ENCODE results near the gene CD34. TPM values are rescaled to one million over a fixed set of nuclear protein-coding genes. Genes with fewer than 3 reads are reported as not detected.
A peak's percentile ranks its signal among the peaks of the same experiment; 100 is the strongest.

The CD34 gene, protein sequence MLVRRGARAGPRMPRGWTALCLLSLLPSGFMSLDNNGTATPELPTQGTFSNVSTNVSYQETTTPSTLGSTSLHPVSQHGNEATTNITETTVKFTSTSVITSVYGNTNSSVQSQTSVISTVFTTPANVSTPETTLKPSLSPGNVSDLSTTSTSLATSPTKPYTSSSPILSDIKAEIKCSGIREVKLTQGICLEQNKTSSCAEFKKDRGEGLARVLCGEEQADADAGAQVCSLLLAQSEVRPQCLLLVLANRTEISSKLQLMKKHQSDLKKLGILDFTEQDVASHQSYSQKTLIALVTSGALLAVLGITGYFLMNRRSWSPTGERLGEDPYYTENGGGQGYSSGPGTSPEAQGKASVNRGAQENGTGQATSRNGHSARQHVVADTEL
- under 0.01 TPM in 1 of 2 replicates, not detected in the other for total RNA-seq

DNA sequence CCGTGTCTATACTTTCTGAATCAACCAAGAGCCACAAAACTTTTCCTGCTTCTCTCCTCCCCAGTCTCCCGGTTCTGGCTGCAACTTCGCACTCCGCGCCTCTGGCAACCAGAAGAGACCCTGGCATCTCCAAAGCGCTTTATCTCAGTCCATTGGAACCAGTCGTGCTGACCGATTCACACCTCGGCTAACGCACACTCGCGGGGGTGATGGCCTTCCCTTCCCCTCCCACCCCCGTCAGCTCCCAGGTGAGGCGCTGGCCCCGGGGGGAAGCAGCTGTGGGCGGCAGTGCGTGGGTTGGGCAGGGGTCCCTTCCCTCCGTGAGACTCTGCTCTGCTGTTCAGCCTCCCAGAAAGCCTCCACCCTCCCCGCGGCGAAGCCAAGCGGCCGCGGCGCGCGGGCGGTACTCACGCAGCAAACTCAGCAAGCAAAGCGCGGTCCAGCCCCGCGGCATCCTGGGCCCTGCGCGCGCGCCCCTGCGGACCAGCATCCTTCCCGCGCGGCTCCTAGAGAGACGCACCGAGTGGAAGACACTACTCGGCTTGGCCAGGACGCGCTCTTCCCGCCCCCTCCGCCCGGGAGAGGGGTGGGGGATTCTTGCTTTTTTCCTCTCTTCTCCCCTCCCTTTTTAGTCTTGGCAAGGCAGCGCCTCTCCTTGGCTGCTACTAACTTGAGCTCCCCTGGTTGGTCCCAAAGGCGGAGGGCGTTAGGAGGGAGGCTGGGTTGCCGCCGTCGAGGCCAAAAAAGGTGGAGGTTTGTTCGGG is at the start of gene CD34:
CD34 (minus strand) TSS at position 535 of the 764 bp plus-strand sequence; CDS start at position 490, 45 bp downstream.
- H3K4me3 ChIP-seq (ENCODE audit: low read depth, low read length): peak within 1 kb of the TSS; percentile 27
- TF ChIP-seq, protein P1, sequence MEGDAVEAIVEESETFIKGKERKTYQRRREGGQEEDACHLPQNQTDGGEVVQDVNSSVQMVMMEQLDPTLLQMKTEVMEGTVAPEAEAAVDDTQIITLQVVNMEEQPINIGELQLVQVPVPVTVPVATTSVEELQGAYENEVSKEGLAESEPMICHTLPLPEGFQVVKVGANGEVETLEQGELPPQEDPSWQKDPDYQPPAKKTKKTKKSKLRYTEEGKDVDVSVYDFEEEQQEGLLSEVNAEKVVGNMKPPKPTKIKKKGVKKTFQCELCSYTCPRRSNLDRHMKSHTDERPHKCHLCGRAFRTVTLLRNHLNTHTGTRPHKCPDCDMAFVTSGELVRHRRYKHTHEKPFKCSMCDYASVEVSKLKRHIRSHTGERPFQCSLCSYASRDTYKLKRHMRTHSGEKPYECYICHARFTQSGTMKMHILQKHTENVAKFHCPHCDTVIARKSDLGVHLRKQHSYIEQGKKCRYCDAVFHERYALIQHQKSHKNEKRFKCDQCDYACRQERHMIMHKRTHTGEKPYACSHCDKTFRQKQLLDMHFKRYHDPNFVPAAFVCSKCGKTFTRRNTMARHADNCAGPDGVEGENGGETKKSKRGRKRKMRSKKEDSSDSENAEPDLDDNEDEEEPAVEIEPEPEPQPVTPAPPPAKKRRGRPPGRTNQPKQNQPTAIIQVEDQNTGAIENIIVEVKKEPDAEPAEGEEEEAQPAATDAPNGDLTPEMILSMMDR (conservative IDR thresholded peaks at IDR 0.05; ENCODE audit: low read depth, low read length): no peak

DNA sequence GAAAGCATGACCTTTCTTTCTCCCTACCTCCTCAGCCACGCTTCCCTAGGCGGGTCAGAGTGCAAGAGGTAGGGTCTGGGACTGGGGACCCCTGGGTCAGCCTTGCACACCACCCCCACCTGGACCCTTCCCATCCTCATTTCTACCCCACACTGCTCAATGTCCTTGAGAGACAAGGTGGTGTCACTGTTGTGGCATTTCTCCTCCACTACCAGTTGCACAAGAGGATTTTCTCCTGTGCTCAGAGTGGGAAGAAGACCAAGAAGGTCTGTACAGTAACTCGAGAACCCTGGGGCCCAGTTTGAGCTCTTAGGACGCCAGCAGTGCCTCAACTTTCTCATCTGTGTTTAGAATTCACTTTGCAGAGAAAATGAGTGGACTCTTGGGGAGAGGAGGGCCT is 49.4 kb upstream of the CD34 start:
- H3K4me3 ChIP-seq (ENCODE audit: low read depth, low read length): no peak overlapping the region
- TF ChIP-seq, protein P1 (conservative IDR thresholded peaks at IDR 0.05; ENCODE audit: low read depth, low read length): no peak
- no peak for DNase-seq (ENCODE audit: low read depth)

More for the DNA sequence above, at the start of gene CD34:
- no peak for DNase-seq (ENCODE audit: low read depth)

DNA sequence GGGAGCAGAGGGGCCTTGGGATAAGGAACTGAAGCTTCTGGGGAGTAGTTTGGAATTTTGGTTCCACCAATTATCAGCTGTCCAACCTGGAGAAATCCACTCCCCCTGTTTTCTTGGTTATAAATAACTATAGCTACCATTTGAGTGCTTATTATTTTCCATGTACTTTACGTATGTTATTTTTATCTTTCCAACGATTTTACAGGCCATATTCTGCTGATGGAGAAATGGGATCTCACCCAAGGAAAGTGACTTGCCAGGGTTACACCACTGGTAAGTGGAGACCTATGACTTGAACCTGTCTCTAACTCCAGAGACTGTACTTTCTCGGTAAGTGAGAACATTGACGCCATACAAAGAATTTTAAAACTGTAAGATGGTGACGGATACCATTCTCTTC is 49.0 kb upstream of the CD34 start:
- no peak for DNase-seq (ENCODE audit: low read depth)
- TF ChIP-seq, protein P1 (conservative IDR thresholded peaks at IDR 0.05; ENCODE audit: low read depth, low read length): no peak
- H3K4me3 ChIP-seq (ENCODE audit: low read depth, low read length): no peak overlapping the region

DNA sequence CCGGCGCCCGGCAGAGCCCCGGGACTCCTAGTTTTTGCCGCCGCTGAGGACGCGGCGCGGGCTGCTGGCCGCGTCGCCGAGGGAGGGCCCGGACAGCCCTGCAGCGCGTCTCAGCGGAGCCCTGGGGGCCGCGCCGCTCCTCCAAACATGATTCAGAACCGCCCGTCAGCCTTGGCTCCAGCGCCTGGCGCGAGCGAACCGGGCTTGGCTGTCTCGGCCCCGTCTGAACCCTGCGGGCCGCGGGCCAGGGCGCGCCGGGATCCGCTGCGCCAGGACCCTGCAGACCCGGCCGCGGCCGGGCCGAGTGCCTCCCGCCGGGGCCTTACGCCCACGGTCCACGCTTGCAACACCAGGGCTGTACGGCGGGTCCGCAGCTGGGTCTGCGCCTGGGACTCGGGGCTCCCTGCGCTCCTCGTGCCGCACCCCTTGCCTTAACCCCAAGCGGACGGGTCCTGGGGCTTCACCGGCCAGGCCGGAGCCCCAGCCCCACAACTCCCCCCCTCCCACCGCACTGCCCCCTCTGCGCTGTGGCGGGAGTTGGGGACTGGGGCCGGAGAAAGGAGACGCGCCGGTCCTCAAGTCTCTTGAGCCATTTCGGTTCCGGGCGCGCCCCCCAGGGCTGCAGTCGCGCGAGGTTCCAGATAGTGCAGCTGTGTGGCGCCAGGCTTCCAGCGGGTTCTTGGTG is 48.4 kb upstream of the CD34 start:
- DNase-seq (ENCODE audit: low read depth): no peak
- peak overlapping the region; percentile 55 for H3K4me3 ChIP-seq (ENCODE audit: low read depth, low read length)
- TF ChIP-seq, protein P1 (conservative IDR thresholded peaks at IDR 0.05; ENCODE audit: low read depth, low read length): no peak

DNA sequence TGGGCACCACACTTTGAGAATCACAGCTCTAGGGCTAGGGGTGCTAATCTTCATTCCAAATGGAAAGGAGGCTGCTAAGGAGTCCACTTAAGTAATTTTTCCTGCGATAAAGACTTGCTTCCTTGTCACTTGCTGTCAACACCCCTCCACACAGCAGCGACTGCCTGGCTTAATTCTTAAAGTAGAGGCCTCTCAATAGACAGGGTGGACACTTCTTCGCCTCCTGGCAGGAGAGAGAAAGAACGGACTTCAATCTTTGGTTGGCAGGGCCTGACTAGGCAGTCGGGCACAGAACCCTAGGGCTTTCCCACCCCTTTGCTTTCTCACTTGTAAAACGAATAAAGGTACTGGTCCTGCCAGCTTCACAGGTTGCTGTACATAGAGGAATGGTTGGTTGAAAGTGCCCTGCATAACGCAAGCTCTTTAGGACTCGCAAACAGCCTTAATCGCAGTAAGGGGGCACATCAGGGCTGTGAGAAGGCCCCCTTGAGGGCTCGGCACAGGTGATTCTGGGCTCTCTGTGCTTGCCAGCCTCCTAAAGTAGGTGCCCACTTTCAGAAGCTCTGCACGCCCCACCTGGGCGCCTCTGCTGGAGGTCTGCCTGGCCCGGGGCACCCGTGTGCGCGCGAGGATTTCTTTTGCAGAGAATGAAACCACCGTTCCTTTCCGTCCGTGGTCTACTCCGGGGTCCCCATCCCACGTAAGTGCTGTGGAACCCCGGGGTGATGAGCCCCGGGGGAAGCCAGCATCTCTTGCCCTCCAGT is 47.6 kb upstream of the CD34 start:
- DNase-seq (ENCODE audit: low read depth): no peak
- H3K4me3 ChIP-seq (ENCODE audit: low read depth, low read length): peak overlapping the region; percentile 55
- TF ChIP-seq, protein P1 (conservative IDR thresholded peaks at IDR 0.05; ENCODE audit: low read depth, low read length): no peak

DNA sequence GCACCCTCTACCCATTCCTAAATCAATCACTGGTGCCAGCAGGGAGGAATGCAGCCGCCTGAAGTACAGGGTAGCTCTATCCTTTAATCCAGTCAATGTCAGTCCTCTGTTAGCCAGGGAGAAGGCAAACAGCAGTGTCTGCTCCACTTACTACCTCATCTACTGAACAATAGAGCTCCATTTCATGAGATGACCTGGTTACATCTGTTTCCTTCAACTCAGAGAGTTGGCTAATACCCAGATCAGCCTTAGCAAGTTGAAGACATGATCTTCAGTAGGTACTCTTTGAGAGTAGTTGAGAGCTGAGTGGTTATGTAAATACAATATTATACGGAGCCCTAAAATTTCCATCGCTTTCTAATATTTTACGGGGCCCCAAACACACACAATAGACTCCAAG is 46.1 kb upstream of the CD34 start:
- TF ChIP-seq, protein P1 (conservative IDR thresholded peaks at IDR 0.05; ENCODE audit: low read depth, low read length): no peak
- no peak overlapping the region for H3K4me3 ChIP-seq (ENCODE audit: low read depth, low read length)
- no peak for DNase-seq (ENCODE audit: low read depth)

All from epithelial cell of proximal tubule (primary cell).